ENCODE results near the gene KITLG. TPM values are rescaled to one million over a fixed set of nuclear protein-coding genes. Genes with fewer than 3 reads are reported as not detected.

The KITLG gene
- total and polyA plus RNA-seq, 2 of the 8 experiments (the other 6 are each of a cell fraction or from before 2014, with no cell fraction given), result 1.3 to 7.8 TPM

DNA sequence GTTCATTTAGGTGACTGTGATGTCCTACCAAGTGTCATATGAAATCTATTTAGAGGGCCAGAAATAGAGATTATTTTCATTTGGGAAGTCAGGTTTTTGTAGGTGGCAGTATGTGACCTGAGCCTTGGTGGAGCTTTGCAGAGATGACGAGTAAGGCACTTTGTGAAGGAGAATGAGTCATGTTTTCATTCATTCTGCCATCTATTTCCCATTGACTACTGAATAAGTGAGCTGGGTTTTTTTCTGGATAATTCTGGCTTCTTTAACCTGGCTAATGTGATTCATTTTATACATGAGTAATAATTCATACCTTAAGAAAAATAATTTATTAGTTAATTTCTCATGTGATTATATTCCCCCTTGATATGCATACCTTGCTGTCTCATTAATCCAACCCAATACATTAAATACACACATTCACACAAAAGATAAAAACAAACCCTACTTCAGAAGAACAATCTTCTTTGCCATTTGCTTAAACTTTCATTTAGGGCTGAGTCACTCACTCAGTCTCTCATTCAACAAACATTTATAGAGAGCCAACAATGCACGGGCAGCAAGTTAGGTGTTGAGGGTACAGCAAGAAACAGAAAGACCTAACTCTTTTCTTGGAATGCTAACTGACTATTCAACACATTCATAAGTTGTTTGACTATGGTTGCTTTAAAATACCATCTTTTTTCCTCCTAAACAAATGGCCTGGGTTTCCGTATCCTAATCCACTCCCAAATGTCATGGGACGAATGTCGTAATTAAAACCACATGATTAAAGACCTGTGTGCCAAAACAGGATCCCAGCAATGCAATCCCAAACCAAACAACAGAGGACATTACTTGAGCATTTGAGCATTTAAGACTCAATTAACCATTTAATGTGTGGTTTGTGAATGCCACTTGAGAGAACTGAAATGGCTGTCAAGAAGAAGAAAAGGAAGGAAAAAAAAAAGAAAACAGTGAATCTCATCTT lies 78.0 kb downstream of the KITLG start (continued):
- TF ChIP-seq, protein P1, sequence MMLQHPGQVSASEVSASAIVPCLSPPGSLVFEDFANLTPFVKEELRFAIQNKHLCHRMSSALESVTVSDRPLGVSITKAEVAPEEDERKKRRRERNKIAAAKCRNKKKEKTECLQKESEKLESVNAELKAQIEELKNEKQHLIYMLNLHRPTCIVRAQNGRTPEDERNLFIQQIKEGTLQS (IDR thresholded peaks at IDR 0.05; ENCODE audit: insufficient read depth, low read depth, low read length), result no peak
- TF ChIP-seq BRCA1 (IDR thresholded peaks at IDR 0.05; ENCODE audit: low read depth, low read length) (no peak), RBBP5 (IDR thresholded peaks at IDR 0.05; ENCODE audit: borderline replicate concordance, low read depth, low read length) (no peak)
